NCI-H2029 (cell line): ENCODE measurements around the gene USO1.
"Not testable (repeated sequence)": the region's sequence is repeated elsewhere in the genome, so short reads cannot be mapped to it uniquely, and the experiment has no call there.

Experiments
- DNase-seq: peaks from one replicate; lab custom pipeline; 2025; lab: John Stamatoyannopoulos, UW

The USO1 gene

GRCh38 chr4:75724066-75724866 is at the start of gene USO1:
TSS of gene USO1 (plus strand) at chr4:75724577. CDS start at chr4:75724820, 243 bp downstream.
- DNase-seq, result peak; percentile 97

GRCh38 chr4:75675004-75675531 is 49.3 kb upstream of the USO1 start:
- DNase-seq, result no peak

- DNase-seq, result no peak
These were observed 45.9 kb upstream of the USO1 start for GRCh38 chr4:75678473-75678872.

GRCh38 chr4:75678965-75679364 is 45.4 kb upstream of the USO1 start:
- no peak for DNase-seq

DNA sequence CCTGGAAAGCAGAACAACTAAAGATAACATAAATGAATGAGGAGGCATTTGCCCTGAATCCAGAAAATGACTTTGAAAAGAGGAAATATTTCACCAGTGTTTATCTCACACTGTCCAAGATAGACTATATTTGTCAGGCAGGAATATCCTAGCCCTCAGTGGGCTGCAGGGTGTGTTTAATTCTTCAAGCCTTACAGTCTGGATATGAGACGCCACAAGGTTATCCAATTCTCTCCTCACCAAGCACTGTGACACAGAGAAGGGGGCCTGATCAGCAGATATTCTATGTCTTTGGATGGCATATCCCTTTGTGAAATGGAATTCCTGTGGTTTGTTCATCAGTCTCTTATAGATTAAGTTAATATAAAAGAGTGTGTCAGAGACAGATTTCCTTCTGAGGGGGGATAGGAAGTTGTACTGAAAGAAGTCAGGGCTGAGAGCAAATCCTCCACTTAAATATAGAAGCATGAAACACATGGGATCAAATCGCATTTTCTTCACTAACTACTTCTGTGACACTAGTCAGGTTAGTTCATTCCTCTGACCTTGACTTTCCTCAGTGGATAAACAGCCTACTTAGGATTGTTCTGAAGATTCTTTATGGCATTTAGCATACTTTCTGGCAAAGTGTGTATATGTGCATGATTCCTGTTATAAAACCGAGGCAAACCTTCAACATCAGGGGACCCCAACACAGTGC is 44.4 kb upstream of the USO1 start:
- DNase-seq, result no peak

- no peak for DNase-seq
These were observed 40.8 kb upstream of the USO1 start for GRCh38 chr4:75683482-75684155.

DNA sequence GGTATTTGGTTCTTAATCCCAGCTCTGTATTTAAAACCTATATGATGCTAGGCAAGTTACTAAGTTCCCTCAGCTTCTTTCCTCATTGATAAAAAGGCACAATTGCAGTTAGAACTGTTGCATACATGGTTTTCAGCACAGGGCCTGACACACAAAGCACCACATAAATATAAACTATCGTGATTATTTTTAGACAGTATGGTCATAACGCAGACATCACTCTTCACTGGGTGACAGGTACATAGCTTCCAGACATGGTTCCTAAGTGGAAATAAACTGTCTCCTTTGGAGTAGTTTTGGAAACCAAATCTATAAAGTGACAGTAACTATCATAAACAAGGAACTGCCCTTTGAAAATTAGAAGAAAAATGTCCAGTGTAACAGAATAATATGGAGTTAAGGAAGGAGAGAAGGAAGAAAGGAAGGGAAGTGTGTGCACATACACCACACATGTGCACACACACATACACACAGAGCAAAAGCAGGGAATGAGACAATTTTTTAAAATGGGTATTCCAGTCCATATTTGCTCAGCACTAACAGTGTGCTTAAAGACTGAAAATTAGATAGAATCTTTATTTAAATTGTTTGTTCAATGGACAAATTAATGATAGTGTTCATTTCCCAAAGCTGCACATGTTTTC is 38.7 kb upstream of the USO1 start:
- no peak for DNase-seq

DNA sequence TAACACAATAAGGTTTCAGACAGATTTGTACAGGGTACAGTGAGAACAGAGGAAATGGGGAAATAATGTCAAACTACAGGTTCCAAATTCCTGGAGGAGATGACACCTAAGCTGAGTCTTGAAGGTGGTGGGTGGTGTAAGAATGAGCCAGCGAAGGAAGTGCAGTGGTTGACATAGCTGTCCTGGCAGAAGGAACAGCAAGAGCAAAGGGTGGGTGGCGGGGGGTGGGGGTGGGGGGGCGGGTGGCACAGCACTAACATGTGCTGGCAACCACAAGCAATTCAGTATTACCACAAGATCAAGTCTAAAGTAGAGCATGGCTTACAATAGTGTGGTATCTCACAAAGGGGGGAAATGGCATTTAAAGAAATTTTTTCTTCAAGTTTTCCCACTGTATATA is 38.0 kb upstream of the USO1 start:
- no peak for DNase-seq

GRCh38 chr4:75687125-75687524 is 37.3 kb upstream of the USO1 start:
- DNase-seq, result not testable (repeated sequence)

GRCh38 chr4:75692066-75692465 is 32.3 kb upstream of the USO1 start:
- not testable (repeated sequence) for DNase-seq

DNA sequence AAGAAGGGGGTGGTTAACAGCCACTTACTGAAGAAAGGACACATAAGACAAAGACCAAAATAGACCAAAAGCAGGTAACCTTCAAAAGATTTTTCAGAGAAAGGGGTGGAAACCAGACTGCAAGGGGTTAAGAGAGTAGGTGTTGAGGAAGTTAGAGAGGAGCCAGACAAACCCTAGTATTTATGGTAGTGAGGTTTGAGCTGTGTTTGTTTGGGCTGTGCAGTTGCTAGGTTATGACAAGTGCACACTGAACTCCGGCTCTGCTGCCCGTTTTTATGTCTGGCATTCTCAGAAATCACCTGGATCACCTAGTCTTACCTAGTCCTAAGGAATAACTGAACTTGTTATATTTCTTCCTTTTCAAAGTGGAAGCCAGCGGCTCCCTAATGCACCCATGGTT is 28.3 kb upstream of the USO1 start:
- no peak for DNase-seq

DNA sequence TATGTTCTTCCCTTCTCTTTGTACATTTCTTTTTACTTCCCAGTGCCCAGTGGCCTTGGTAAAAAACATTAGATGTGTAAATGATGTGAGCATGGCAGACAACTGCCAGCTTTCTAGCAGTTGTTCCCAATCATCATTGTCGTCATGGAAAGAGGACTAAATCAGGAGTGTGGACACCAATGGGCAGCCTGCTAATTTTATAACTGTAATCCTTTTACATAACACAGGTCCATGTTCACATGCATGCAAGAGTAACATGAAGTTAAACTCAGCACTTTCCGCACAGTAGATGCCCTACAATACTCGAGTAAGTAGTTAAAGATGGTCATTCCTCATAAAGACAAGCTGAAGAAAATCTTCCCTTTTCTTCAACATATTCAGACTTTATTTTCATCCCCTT is 27.8 kb upstream of the USO1 start:
- DNase-seq, result no peak

- DNase-seq, result no peak
These were observed 26.0 kb upstream of the USO1 start for GRCh38 chr4:75698162-75698962.

DNA sequence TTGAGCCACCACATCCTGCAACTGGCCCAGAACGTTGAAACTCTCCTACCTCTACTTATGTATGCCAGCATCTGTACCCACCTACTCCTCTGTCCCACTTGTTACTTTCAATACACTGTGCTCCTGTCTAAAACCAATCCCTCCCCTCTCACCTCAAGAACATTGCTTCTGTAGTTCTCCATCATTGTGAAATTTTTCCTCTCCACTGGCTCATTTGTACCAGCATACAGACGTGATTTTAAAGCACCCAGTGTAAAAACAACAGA is 25.5 kb upstream of the USO1 start:
- DNase-seq, result no peak

- DNase-seq, result no peak
These were observed 25.1 kb upstream of the USO1 start for GRCh38 chr4:75699299-75699698.

- DNase-seq, result no peak
These were observed 21.4 kb upstream of the USO1 start for GRCh38 chr4:75702919-75703411.

DNA sequence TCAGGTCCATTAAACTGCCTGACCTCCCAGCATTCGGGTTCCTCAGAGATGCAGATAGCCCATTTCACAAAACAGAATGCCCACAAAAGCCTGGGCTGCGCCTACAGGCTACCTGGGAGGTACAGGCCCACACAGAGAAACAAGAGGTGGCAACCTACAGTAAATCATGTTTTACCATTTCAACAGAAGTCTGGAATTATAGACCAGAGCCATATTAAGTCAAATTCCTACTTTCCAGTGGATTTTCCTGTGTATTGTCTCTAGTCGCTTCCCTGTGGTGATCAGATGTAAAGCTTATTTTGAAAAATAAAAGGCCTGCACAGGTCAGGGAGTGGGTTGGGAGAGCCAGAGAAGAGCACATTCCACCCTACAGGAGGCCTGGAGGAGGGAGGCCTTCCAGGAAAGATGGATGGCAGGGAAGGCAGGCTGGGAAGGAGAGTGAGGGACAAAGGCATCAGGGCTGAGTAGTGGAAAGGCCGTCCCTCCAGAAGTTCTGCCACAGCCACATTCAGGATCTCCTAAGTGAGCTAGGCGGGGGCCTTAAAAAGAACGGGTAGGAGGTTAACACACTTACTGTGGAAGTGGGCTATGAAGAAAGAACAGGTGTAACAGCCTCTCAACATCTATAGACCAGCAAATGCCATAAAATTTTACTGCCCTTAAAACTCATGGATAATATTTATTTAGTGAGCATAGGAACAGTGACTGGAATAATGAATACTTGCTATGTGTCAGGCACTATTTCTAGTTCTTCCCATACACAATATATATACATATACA is 19.0 kb upstream of the USO1 start:
- DNase-seq, result no peak

- no peak for DNase-seq
These were observed 16.1 kb upstream of the USO1 start for GRCh38 chr4:75708218-75708691.

GRCh38 chr4:75710246-75710645 is 14.1 kb upstream of the USO1 start:
- DNase-seq, result no peak

GRCh38 chr4:75714011-75714410 is 10.4 kb upstream of the USO1 start:
- DNase-seq, result no peak

GRCh38 chr4:75714704-75715103 is 9.7 kb upstream of the USO1 start:
- no peak for DNase-seq
